ENCODE data around the gene PRKCA.

GRCh38 chr17:66573078-66573477 lies 270.7 kb downstream of the PRKCA start:
- TF ChIP-seq POLR2A (IDR thresholded peaks at IDR 0.05; ENCODE audit: low read length) (no peak), GATA1 (IDR thresholded peaks at IDR 0.05; ENCODE audit: low read depth, low read length) (no peak)

All from erythroblast (primary cell).